Body of pancreas (tissue), 4 donors: Measurements from ENCODE around the gene FBXL14.

Source experiments
- CTCF ChIP-seq, 7 experiments: fragments of 450-650 bp in 4 of 7; fragments of 200-600 bp in 3 of 7; sonication (generic) in 3 of 7; IDR thresholded peaks; one replicate each; pipeline ENCODE4 v1.5.1; 2016 to 2019; ENCODE audit warnings: antibody characterized with exemption in 7 of 7
- POLR2A ChIP-seq, 3 donors: fragments of 450-650 bp; IDR thresholded peaks; one replicate each; pipeline ENCODE4 v1.6.1; 2016; ENCODE audit warnings: antibody characterized with exemption in 3 of 3, mild to moderate bottlenecking in 2 of 3

GRCh38 chr12:1592444-1593173 lies 1.8 kb downstream of the FBXL14 start:
- TF ChIP-seq CTCF (IDR thresholded peaks at IDR 0.05) (no peak), POLR2A (IDR thresholded peaks at IDR 0.05) (no peak)
